Measurements from ENCODE around the gene RNF220.

DNA sequence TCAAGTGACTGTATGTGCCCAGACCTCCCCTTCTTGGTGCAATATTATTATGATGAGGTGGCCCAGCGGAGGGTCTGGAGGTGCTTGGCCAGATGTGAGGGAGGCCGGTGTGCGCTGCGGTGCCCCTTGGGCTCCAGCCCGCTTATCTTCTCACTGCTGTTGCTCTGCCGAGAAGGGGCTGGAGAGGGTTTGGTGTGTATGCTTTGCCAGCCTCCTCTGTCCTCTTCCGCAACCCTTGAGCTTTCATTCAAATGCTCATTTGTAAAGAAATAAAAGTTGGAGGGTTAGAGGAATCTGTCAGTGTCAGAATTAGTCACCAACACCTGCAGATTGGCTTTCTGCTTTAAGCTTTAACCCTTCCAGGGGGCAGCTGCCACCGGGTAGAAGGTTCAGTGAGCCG is 19.7 kb downstream of the RNF220 start:
- TF ChIP-seq, protein P1, sequence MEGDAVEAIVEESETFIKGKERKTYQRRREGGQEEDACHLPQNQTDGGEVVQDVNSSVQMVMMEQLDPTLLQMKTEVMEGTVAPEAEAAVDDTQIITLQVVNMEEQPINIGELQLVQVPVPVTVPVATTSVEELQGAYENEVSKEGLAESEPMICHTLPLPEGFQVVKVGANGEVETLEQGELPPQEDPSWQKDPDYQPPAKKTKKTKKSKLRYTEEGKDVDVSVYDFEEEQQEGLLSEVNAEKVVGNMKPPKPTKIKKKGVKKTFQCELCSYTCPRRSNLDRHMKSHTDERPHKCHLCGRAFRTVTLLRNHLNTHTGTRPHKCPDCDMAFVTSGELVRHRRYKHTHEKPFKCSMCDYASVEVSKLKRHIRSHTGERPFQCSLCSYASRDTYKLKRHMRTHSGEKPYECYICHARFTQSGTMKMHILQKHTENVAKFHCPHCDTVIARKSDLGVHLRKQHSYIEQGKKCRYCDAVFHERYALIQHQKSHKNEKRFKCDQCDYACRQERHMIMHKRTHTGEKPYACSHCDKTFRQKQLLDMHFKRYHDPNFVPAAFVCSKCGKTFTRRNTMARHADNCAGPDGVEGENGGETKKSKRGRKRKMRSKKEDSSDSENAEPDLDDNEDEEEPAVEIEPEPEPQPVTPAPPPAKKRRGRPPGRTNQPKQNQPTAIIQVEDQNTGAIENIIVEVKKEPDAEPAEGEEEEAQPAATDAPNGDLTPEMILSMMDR (conservative IDR thresholded peaks at IDR 0.05) = no peak
- no peak for TF ChIP-seq ZFX (IDR thresholded peaks at IDR 0.05)

Data from C4-2B (cell line).